H1 (cell line): ENCODE results near the gene TMEM191B. TPM values are rescaled to one million over a fixed set of nuclear protein-coding genes. Genes with fewer than 3 reads are reported as not detected.
"Not testable (repeated sequence)": the region's sequence is repeated elsewhere in the genome, so short reads cannot be mapped to it uniquely, and the experiment has no call there.

Experiments
- CTCF ChIA-PET: fragments of 300-600 bp; sonication (Branson Sonifier 250); formaldehyde crosslinking; loops from one replicate; lab custom pipeline; 2021; ENCODE audit not compliant: partially characterized antibody; lab: Charles Lee
- POLR2A ChIA-PET: fragments of 300-600 bp; sonication (Branson Sonifier 250); formaldehyde crosslinking; loops from one replicate; lab custom pipeline; 2021; ENCODE audit warnings: inconsistent platforms; ENCODE audit not compliant: partially characterized antibody; lab: Charles Lee
- DNase-seq, 2 experiments: peaks; one replicate each; pipeline versions ENCODE4 v3.0.0 to v3.0.0-alpha.2; 2010 to 2022; ENCODE audit warnings: low spot score in 2 of 2, low read depth in 1 of 2, mixed read lengths in 1 of 2
- FAIRE-seq: peaks from 2 replicates; lab custom pipeline; 2011; peaks lifted over from hg19 to GRCh38; lab: Jason Lieb, UNC
- H2AFZ ChIP-seq: 2 replicates; pipeline ENCODE4 v1.8.1; 2012; ENCODE audit warnings: low read length, inconsistent platforms
- H2AK5ac ChIP-seq: 2 replicates; pipeline ENCODE4 v1.6.1; 2013; ENCODE audit warnings: low read depth, low read length
- H2BK120ac ChIP-seq: replicated peaks from 2 replicates; pipeline ENCODE3; 2013; ENCODE audit warnings: low read depth, low read length, inconsistent platforms
- H2BK12ac ChIP-seq: 2 replicates; pipeline ENCODE4 v1.6.1; 2013; ENCODE audit warnings: low read depth, low read length
- H2BK15ac ChIP-seq: 2 replicates; pipeline ENCODE4 v1.6.1; 2013; ENCODE audit warnings: low read length
- H2BK20ac ChIP-seq: 2 replicates; pipeline ENCODE4 v1.6.1; 2013; ENCODE audit warnings: low read length
- H2BK5ac ChIP-seq: 2 replicates; pipeline ENCODE4 v1.6.1; 2013; ENCODE audit warnings: low read depth, low read length
- H3K14ac ChIP-seq: 2 replicates; pipeline ENCODE4 v1.6.1; 2013; ENCODE audit warnings: inconsistent platforms; ENCODE audit not compliant: insufficient read length
- H3K18ac ChIP-seq: 2 replicates; pipeline ENCODE4 v1.6.1; 2013; ENCODE audit warnings: low read length; ENCODE audit errors: extremely low read depth
- H3K23ac ChIP-seq: 2 replicates; pipeline ENCODE4 v1.6.1; 2013; ENCODE audit warnings: inconsistent platforms; ENCODE audit not compliant: insufficient read length
- H3K23me2 ChIP-seq: 2 replicates; pipeline ENCODE4 v1.6.1; 2013; ENCODE audit warnings: low read depth, low read length
- H3K27ac ChIP-seq: 2 replicates; pipeline ENCODE4 v1.6.1; 2011; ENCODE audit warnings: low read depth, low read length, inconsistent platforms
- H3K27me3 ChIP-seq, 4 experiments: replicated peaks in 1 of 4; 1 replicate in 1 of 4; 2 replicates in 3 of 4; pipeline versions ENCODE4 v1.6.1 to v1.8.1; 2011 to 2013; ENCODE audit warnings: low read length in 3 of 4, mild to moderate bottlenecking in 3 of 4, inconsistent platforms in 2 of 4, mixed read lengths in 2 of 4, moderate library complexity in 1 of 4; ENCODE audit not compliant: control insufficient read depth in 3 of 4, insufficient read depth in 3 of 4; ENCODE audit errors: extremely low read depth in 1 of 4
- H3K36me3 ChIP-seq, 4 experiments: 2 replicates each; pipeline versions ENCODE4 v1.6.1 to v1.8.1; 2011 to 2013; ENCODE audit warnings: mild to moderate bottlenecking in 4 of 4, low read length in 3 of 4, moderate library complexity in 2 of 4, control low read depth in 1 of 4, inconsistent platforms in 1 of 4; ENCODE audit not compliant: insufficient read depth in 4 of 4, control insufficient read depth in 2 of 4
- H3K4ac ChIP-seq: replicated peaks from 2 replicates; pipeline ENCODE3; 2013; ENCODE audit warnings: low read length, low read depth, mixed read lengths, inconsistent platforms; ENCODE audit not compliant: insufficient read length
- H3K4me1 ChIP-seq, 4 experiments: replicated peaks in 1 of 4; 1 replicate in 1 of 4; 2 replicates in 3 of 4; pipeline versions ENCODE4 v1.6.1 to v1.8.1; 2011 to 2013; ENCODE audit warnings: low read length in 3 of 4, inconsistent platforms in 2 of 4, mixed read lengths in 1 of 4; ENCODE audit not compliant: insufficient read depth in 4 of 4, control insufficient read depth in 3 of 4
- H3K4me2 ChIP-seq, 2 experiments: 2 replicates each; pipeline versions ENCODE4 v1.6.1 to v1.8.1; 2011 to 2013; ENCODE audit warnings: low read depth in 2 of 2, low read length in 2 of 2, control low read depth in 1 of 2, inconsistent platforms in 1 of 2, mild to moderate bottlenecking in 1 of 2; ENCODE audit not compliant: insufficient read depth in 1 of 2
- H3K4me3 ChIP-seq, 4 experiments: fragments of 200-600, 300-600 bp in 1 of 4; sonication (generic), shearing (Covaris generic), sonication (Bioruptor Twin) in 1 of 4; 2 replicates each; pipeline versions ENCODE4 v1.5.1 to v1.8.1; 2011 to 2016; ENCODE audit warnings: low read length in 4 of 4, low read depth in 3 of 4, control low read depth in 2 of 4, inconsistent platforms in 2 of 4, mild to moderate bottlenecking in 2 of 4, mixed read lengths in 1 of 4, moderate library complexity in 1 of 4; ENCODE audit not compliant: insufficient read depth in 2 of 4; ENCODE audit errors: extremely low read depth in 1 of 4
- H3K56ac ChIP-seq: replicated peaks from 2 replicates; pipeline ENCODE3; 2013; ENCODE audit warnings: low read depth, mild to moderate bottlenecking, mixed read lengths, low read length, inconsistent platforms; ENCODE audit not compliant: insufficient read length
- H3K79me1 ChIP-seq: 2 replicates; pipeline ENCODE4 v1.6.1; 2013; ENCODE audit warnings: low read depth, low read length, control low read depth
- H3K79me2 ChIP-seq, 2 experiments: 2 replicates each; pipeline versions ENCODE4 v1.6.1 to v1.8.1; 2012 to 2013; ENCODE audit warnings: low read length in 2 of 2, mild to moderate bottlenecking in 2 of 2, inconsistent platforms in 1 of 2; ENCODE audit not compliant: insufficient read depth in 2 of 2, control insufficient read depth in 1 of 2
- H3K9ac ChIP-seq, 4 experiments: replicated peaks in 1 of 4; 1 replicate in 1 of 4; 2 replicates in 3 of 4; pipeline versions ENCODE4 v1.6.1 to v1.8.1; 2011 to 2013; ENCODE audit warnings: low read depth in 3 of 4, low read length in 3 of 4, control low read depth in 2 of 4, mild to moderate bottlenecking in 2 of 4, moderate library complexity in 2 of 4, inconsistent platforms in 1 of 4; ENCODE audit errors: extremely low read depth in 1 of 4
- H3K9me3 ChIP-seq, 2 experiments: 2 replicates each; pipeline versions ENCODE4 v1.6.1 to v1.8.1; 2012 to 2013; ENCODE audit warnings: mild to moderate bottlenecking in 2 of 2, moderate library complexity in 2 of 2, control low read depth in 1 of 2, inconsistent platforms in 1 of 2, low read depth in 1 of 2, low read length in 1 of 2, mixed read lengths in 1 of 2; ENCODE audit not compliant: insufficient read depth in 2 of 2
- H4K20me1 ChIP-seq, 2 experiments: replicated peaks in 1 of 2; 2 replicates each; pipeline versions ENCODE3 to v1.8.1; 2011 to 2013; ENCODE audit warnings: inconsistent platforms in 2 of 2, low read length in 2 of 2, mild to moderate bottlenecking in 1 of 2; ENCODE audit not compliant: insufficient read depth in 2 of 2, control insufficient read depth in 1 of 2
- H4K5ac ChIP-seq: 2 replicates; pipeline ENCODE4 v1.6.1; 2013; ENCODE audit warnings: low read length, low read depth, mixed read lengths, inconsistent platforms; ENCODE audit not compliant: insufficient read length
- H4K8ac ChIP-seq: 2 replicates; pipeline ENCODE4 v1.8.0; 2013; ENCODE audit warnings: mild to moderate bottlenecking, moderate library complexity, low read length, inconsistent platforms; ENCODE audit not compliant: insufficient read depth; ENCODE audit errors: extremely low read depth
- H4K91ac ChIP-seq: replicated peaks from 2 replicates; pipeline ENCODE3; 2013; ENCODE audit warnings: low read length, mixed read lengths, inconsistent platforms; ENCODE audit not compliant: insufficient read length
- WGBS, 2 experiments: shearing (Covaris generic) in 1 of 2; methylation state at CpG; one replicate each; pipeline versions ENCODE4 v1.1.6 to v1.1.7; 2013 to 2015; ENCODE audit warnings: low lambda C conversion rate in 2 of 2, mixed read lengths in 2 of 2, inconsistent platforms in 1 of 2, low coverage in 1 of 2, missing lambda C conversion rate in 1 of 2; ENCODE audit not compliant: insufficient replicate concordance in 2 of 2, insufficient coverage in 1 of 2, insufficient read length in 1 of 2; ENCODE audit errors: extremely low coverage in 1 of 2, missing lambda C conversion rate in 1 of 2; 5-methylcytosine and 5-hydroxymethylcytosine counted together
- polyA plus RNA-seq, 7 experiments: library from polyadenylated mRNA; depleted of rRNA in 3 of 7; stranded (reverse) in 5 of 7; unstranded in 2 of 7; fragments of >200 nt in 5 of 7; fragments of 200-250 nt in 2 of 7; gene quantifications; 1 replicate in 5 of 7; 2 replicates in 1 of 7; 4 replicates in 1 of 7; pipeline versions ENCODE4 v1.2.1 to v1.2.3, GENCODE V29; 2011 to 2013; ENCODE audit warnings: missing spikeins in 2 of 7, mixed read lengths in 2 of 7
- total RNA-seq: library from RNA; stranded (reverse); fragmentation: NEBNext Ultra II Directional; extraction: Animal tissue kit (Norgen Biotek cat#: 25700); gene quantifications from 2 replicates; pipeline ENCODE4 v1.2.1, GENCODE V29; 2021

Gene TMEM191B
- total and polyA plus RNA-seq, 2 of the 8 experiments (the other 6 are each of a cell fraction or from before 2014, with no cell fraction given) = 1.2 to 1.3 TPM

- CTCF ChIA-PET, H3K79me1 ChIP-seq: not testable (repeated sequence)
Measured at GRCh38 chr22:18554280-18555256, 27.0 kb downstream of the TMEM191B start.

More at GRCh38 chr22:18554280-18555256, 27.0 kb downstream of the TMEM191B start:
- H3K27me3 ChIP-seq, H3K4me2 ChIP-seq, H3K23me2 ChIP-seq, H3K4ac ChIP-seq, H2BK120ac ChIP-seq, H3K79me2 ChIP-seq, H3K9ac ChIP-seq, H4K5ac ChIP-seq, H2AFZ ChIP-seq, H2BK15ac ChIP-seq, H2BK5ac ChIP-seq, H3K4me1 ChIP-seq, H3K18ac ChIP-seq, H4K91ac ChIP-seq, H2AK5ac ChIP-seq, FAIRE-seq, H3K36me3 ChIP-seq, H2BK12ac ChIP-seq, H3K27ac ChIP-seq, H4K20me1 ChIP-seq, H3K9me3 ChIP-seq, H3K56ac ChIP-seq, DNase-seq, H3K23ac ChIP-seq, H3K14ac ChIP-seq, H3K4me3 ChIP-seq, H4K8ac ChIP-seq, H2BK20ac ChIP-seq, POLR2A ChIA-PET: not testable (repeated sequence)
- no CpG with 5 or more reads among the region's 22 CpGs for WGBS, 2 experiments
